Sigmoid colon (tissue), 4 donors: Measurements from ENCODE around the gene YIPF6.

Experiments
- CTCF ChIP-seq, 4 experiments: fragments of 450-650 bp in 3 of 4; fragments of 200-600 bp in 1 of 4; IDR thresholded peaks; one replicate each; pipeline ENCODE4 v1.5.1; 2016 to 2019; ENCODE audit warnings: antibody characterized with exemption in 4 of 4, mild to moderate bottlenecking in 3 of 4, moderate library complexity in 2 of 4
- EP300 ChIP-seq, 4 donors: sonication (generic); formaldehyde crosslinking; IDR thresholded peaks; one replicate each; pipeline ENCODE4 v1.6.1; 2017; ENCODE audit warnings: antibody characterized with exemption in 4 of 4
- POLR2A ChIP-seq, 2 donors: fragments of 450-650 bp; IDR thresholded peaks; one replicate each; pipeline ENCODE4 v1.6.1; 2016; ENCODE audit warnings: antibody characterized with exemption in 2 of 2, mild to moderate bottlenecking in 2 of 2, moderate library complexity in 2 of 2
- POLR2AphosphoS5 ChIP-seq, 4 donors: sonication (generic); formaldehyde crosslinking; IDR thresholded peaks; one replicate each; pipeline ENCODE4 v1.6.1; 2017; ENCODE audit warnings: antibody characterized with exemption in 4 of 4

GRCh38 chrX:68487924-68488323 is 10.9 kb upstream of the YIPF6 start:
- TF ChIP-seq CTCF (IDR thresholded peaks at IDR 0.05) (no peak), POLR2A (IDR thresholded peaks at IDR 0.05) (no peak), POLR2AphosphoS5 (IDR thresholded peaks at IDR 0.05) (no peak), EP300 (IDR thresholded peaks at IDR 0.05) (no peak)
